HG03354 (cell line): Measurements from ENCODE around the gene TSPAN16.
"Not testable (repeated sequence)": the region's sequence is repeated elsewhere in the genome, so short reads cannot be mapped to it uniquely, and the experiment has no call there.

Experiments
- ATAC-seq: cut with Tn5 transposase; IDR thresholded peaks from one replicate; pipeline ENCODE4 v1.9.1; 2021; ENCODE audit warnings: mild to moderate bottlenecking; ENCODE audit not compliant: unreplicated experiment, poor library complexity, severe bottlenecking

The TSPAN16 gene

DNA sequence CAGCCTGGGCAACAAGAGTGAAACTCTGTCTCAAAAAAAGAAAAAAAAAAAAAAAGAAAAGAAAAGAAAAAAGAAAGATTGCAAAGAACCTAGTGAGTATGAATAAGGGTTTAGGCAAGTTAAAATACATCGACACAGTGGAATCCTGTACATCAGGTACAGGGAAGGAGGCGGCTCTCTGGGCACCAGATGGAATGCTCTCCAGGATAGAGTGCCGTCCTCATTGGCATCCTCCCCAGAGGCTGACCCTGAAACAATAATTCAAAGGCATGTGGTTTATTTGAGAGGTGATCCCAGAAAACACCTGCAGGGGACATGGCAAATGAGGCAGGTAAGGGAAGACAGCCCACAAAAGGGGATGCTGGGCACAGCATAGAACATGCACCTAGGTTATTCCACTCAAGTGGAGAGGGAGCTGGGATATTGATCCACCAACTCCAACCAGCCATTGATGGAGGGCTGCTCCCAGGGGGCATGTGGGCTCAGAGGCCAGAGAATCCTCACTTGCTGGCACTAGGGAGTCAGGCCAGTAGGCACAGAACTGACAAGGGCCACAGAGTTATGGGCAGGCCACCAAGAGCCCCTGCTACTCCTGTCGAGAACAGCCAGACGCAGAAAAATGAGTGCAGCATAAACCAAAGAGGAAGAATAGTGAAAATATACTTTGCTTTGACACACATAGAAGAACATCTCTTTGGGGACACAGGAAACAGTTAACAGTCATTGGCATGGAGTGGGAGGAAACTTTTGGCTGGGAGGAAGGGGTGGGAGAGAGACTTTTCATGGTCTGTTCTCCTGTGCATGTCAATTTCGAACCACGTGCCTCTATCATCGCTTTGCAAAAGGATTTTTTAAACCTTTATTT, 4.2 kb downstream of the TSPAN16 start:
- no peak for ATAC-seq

DNA sequence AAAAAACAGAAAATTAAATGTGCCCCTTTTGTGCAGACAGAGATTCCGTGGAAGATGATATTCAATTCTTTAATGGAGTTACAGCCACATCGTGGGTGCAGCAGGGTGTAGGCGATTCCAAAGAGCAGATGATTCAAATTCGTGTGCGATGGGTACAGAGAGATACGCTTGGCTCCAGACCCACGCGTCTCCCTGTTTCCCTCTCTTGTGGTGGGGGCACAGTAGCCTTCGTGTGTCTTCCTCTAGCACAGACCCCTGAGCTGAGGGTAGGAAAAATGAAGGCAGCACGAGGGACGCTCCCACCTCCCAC, 4.8 kb downstream of the TSPAN16 start:
- no peak for ATAC-seq

DNA sequence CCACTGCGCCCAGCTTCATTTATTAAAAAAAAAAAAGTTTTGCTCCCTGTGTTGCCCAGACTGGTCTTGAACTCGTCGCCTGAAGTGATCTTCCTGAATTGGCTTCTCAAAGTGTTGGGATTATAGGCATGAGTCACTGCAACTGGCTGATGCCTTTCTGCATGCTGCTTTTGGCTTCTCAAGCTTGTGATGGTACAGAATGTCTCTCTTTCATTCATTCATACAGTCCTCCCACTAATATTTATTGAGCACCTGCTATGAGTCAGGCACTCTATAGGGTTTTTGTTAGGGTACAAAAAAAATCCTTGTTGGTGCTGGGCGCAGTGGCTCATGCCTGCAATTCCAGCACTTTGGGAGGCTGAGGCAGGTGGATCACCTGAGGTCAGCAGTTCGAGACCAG, 9.0 kb downstream of the TSPAN16 start:
- no peak for ATAC-seq

DNA sequence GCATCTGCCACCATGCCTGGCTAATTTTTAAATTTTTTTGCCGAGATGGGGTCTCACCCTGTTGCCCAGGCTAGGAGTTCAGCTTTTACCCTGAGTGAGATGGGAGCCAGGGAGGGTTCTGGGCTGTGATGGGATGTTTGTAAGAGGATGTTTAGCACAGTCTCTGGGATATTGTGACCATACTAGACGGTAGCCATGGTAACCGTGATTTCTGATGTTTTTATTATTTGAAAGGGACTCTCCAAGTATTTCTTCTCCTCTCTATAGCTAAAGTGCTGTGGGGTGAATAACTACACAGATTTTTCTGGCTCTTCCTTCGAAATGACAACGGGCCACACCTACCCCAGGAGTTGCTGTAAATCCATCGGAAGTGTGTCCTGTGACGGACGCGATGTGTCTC, 10.4 kb downstream of the TSPAN16 start:
- no peak for ATAC-seq

DNA sequence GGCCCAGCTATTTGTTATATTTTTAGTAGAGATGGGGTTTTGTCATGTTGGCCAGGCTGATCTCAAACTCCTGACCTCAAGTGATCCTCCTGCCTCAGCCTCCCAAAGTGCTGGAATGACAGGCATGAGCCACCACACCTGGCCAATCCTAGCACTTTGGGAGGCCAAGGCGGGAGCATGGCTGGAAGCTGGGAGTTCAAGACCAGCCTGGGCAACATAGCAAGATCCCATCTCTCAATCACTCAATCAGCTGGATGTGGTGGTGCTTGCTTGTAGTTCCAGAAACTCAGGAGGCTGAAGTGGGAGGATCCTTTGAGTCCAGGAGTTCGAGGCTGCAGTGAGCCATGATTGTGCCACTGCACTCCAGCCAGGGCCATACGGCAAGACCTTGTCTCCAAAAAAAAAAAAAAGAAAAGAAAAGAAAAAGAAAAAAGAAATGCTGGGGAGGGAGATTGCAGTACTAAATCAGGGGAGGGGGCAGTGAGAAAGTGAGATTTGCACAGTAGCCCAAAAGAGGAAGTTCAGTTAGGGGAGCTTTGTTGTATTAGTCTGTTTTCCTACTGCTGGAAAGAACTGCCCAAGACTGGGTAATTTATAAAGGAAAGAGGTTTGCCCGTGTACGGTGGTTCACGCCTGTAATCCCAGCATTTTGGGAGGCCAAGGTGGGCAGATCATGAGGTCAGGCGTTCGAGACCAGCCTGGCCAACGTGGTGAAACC, 24.5 kb downstream of the TSPAN16 start:
- ATAC-seq, result not testable (repeated sequence)

DNA sequence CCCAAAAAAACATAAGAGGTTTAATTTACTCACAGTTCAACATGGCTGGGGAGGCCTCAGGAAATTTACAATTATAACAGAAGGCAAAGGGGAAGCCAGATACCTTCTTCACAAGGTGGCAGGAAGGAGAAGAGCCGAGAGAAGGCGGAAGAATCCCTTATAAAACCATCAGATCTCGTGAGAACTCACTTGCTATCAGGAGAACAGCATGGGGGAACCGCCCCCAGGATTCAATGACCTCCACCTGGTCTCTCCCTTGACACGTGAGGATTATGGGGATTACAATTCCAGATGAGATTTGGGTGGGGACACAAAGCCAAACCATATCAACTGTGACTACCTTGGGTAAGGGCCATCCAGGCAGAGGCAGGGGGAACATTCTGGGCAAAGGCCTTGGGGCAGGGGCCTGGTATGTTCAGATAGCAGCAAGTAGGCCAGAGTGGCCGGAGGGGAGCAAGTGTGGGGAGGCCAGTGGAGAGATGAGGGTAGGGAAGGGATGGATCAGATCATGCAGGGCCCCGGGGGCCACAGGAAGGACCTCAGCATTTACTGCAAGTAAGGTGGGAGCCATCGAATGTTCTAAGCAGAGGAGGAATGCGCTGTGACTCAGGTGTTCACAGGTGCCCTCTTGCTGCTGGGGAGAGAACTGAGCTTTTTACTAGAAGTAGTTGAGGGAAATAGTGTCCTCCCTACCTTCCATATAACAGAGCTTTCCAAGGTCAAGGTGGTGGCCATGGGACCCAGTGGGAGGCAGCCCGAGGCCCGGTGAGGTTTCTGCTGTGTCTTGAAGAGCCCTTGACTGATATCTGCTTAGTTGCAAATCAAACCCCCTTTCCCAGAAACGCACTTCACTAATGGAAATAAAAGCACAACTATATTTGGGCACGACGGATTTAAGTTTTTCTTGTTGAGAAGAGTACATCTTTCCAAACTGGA, 25.5 kb downstream of the TSPAN16 start:
- no peak for ATAC-seq

DNA sequence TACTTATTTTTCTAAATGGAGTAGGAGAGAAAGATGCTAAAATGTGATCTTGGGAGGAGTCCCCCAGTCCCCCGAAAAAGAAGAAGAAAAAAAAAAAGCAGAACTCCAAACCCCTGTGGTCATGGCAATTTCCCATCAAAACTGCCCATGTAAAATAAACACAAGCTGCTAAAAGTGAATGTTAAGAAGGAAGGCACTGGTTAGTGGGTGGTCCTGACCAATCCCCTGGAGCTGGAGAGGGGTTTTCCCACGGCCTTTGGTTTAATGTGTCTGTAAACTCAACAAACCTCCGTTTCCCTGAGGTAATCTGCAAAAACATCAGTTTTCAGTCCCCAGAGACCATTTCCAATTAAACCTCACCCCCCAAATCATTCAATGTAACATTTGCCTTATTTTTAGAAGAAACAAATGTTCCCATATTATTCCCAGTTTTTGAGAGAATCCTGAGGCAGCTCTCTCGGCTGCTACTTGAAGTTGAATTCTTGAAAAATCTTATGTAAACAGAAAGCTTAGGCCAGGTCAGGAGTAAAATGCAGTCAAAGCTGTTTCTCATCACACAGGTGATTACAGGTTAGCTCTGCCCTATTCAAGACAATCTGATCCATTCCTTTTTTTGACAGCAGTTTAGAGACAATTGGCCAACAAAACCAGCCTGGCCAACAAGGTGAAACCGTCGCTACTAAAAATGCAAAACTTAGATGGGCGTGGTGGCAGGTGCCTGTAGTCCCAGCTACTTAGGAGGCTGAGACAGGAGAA, 26.5 kb downstream of the TSPAN16 start:
- ATAC-seq, result no peak

DNA sequence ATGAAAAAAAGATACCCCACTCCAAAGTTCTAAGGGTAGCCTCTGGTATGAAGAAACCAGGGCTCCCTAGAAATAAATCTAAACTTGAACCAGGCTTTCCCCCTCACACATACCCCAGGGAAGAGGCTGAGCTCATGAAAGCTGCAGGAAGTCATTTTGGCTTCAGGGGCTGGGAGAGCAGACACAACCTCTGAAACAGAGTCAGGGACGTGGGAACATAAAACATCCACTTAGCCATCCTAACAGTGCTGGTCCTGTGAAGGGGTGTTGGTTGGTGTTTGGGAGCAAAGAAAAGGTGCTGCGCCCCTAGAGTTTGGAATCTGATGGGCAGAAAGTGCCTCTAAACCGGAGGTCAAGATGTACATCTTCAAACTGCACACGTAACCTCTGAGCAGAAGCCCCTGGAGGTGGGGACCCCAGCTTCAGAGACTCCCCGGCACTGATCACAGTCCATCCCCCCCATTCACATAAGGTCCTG, 27.7 kb downstream of the TSPAN16 start:
- ATAC-seq, result no peak

DNA sequence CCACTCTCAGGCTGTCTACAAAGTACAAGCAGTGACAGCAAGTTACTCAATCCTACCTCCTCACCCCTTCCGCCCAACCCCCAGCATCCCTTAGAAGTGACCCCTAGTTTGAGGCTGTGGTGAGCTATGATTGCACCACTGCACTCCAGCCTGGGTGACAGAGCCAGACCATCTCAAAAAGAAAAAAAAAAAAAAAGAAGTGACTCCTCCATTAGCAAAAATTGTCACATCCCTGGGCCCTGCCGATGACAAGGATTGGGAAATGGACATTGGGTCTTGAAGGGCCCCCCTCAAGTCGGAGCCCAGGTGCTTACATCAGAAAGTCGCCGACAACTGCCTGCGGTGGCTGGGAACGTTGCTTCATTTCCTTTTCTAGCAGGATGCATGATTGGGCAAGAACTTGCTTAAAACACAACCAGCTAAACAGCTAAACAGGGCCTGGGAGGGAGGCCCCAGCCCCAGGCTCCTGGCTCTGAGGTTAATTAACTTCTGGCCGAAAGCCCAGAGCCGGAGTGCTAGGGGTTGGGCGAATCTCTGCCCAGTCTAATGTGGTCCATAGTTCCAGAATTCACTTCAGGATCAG, 28.2 kb downstream of the TSPAN16 start:
- ATAC-seq, result peak; percentile 65

DNA sequence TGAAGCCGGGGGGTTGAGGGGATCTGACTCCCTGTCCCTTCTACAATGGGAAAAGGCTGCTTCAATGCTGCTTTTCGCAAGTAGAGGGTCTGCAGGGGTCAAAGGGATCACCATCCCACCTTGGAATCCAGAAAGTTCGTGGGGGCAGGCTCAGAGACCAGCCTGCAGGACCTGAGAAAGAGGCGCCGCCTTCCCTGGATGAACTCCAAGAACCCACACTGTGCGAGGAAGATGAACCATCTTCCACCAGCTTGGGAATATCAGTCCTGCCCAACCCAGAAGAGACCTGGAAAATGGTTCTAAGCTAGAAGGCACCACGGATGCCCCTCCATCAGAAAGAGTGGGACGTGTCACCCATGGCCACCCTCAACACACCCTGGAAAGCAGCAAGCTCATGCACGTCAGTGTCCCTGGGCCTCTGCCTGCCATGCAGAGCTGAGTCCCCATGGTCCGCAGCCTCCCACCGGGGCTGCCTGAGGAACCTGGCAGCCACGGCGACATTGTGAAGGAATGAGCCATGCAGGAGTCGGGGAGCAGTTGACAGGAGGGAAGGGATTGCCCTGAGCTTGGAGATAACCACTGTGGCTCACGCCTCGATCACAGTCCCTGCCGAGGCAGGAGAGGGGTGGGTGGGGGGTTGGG, 28.9 kb downstream of the TSPAN16 start:
- ATAC-seq, result no peak

DNA sequence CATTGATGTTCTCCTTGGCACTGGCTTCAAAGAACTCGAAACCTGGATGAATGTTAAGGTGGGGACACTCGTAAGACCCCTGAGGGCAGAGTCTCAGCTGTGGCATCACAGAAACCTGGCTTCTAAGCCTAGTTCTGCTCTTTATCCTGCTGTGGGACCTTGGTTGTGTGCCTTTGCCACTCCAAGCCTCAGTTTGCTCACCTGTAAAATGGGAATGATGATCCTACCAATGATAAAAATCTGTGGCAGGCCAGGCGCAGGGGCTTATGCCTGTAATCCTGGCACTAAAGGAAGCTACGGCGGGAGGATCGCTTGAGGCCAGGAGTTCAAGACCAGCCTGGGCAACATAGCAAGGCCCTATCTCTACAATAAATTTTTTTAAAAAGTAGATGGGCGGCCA, 29.6 kb downstream of the TSPAN16 start:
- no peak for ATAC-seq

DNA sequence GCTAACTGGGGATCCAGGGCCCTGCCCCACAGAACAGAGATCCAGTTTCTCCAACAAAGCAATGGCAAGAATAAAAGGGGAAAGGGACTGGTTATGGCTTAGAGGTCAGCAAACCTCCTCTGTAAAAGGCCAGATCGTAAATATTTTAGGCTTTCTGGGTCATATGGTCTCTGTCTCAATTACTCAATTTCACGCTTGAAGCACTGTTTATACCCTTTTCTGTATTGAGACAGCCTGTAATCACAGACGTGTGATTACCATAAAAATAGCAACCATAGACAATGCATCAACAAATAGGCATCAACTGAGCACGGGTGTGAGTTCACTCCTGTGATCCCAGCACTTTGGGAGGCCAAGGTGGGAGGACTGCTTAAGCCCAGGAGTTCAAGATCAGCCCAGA, 34.2 kb downstream of the TSPAN16 start:
- no peak for ATAC-seq

DNA sequence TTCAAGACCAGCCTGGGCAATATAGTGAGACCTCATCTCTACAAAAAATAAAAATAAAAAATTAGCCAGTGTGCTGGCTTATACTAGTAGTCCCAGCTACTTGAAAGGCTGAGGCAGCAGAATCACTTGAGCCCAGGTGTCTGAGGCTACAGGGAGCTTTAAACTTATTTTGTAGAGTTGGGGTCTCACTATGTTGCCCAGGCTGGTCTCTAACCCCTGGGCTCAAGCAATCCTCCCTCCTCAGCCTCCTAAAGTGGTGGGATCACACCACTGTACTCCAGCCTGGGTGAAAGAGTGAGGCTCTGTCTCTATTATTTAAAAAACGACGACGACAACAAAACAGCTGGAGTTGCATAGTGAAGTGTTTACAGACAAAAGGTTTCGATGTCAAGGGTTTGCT, 35.5 kb downstream of the TSPAN16 start:
- no peak for ATAC-seq

DNA sequence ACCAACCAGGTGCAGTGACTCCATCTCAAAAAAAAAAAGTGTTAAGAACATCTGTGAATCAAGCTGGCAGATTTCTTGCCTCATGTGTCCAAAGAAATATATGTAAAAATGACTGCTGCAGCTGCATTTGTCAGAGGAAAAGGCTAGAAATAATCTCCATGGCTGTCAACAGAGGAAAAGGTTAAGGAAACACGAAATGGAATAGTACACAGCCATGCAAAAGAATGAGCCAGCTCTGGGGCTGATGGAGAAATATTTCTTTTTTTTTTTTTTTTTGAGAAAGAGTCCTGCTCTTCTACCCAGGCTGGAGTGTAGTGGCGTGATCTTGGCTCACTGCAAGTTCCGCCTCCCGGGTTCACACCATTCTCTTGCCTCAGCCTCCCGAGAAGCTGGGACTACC, 36.9 kb downstream of the TSPAN16 start:
- ATAC-seq, result no peak

DNA sequence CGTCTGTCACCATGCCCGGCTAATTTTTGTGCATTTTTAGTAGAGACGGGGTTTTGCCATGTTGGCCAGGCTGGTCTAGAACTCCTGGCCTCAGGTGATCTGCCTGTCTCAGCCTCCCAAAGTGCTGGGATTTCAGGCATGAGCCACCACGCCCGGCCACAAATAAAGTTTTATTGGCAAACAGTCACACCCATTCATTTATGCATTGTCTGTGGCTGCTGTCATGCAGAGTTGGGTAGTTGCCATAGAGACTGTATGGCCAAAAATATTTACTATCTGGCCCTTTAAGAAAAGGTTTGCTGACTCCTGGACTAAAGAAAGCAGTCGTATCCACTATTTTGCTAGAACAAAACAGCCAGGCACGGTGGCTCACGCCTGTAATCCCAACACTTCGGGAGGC, 37.9 kb downstream of the TSPAN16 start:
- not testable (repeated sequence) for ATAC-seq

DNA sequence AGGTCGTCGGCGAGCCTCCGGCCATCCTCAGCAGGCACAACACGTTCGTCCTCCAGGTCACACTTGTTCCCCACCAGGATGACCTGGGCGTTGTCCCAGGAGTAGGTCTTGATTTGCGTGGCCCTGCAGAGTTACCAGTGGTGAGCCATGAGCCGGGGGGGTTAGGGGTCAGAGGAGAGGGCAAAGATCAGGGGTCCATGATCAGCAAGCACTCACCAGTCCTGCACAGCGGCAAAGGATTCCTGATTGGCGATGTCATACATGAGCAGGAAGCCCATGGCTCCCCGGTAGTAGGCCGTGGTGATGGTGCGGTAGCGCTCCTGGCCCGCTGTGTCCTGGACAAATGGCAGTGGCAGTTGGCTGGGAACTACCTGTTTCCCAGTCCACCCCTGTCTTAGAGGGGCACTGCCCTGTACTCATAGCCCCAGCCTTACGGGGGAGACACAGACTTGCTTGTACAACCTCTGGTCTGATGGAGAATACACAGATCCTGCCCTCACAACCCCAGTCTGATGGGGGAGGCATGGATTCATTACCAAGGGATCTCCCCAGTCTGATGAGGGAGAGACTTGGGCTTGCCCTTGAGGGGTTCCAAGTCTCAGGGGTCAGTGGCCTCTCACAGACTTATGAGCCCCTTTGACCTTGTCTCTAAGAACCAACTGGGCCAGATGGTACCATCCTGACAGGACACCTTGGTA, 39.6 kb downstream of the TSPAN16 start:
- no peak for ATAC-seq

DNA sequence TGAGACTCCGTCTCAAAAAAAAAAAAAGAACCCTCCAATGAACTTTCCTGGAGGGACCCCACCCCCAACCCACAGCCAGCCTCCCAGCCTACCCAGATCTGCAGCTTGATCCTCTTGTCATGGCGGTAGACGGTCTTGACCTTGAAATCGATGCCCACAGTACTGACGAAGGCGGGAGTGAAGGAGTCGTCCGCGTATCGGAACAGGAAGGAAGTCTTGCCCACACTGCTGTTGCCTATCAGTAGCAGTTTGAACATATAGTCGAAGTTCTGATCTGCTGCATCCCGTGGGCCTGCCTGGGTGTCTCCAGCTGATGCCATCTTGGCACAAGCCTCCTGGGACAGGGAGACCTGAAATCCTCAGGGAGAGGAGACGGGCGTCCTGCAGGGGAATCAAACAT, 41.1 kb downstream of the TSPAN16 start:
- ATAC-seq, result no peak

DNA sequence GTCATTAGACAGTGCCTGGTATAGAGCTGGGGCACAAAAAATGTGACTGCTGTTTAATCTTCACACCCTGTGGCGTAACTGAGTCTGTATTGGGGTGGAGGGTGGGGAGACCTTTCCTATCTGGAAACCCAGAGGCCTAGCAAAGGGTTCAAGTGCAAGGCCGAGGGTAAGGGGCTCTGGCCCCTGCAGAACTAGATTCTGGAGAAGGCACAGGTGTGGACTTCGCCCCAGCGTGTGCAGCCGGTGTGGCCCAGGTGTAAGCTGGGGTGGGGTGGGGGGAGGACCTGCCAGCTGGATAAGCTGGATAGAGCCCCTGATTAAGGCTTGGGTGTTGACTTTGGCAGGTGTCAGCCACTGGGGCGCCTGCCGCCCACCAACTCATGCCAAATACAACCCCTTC, 42.2 kb downstream of the TSPAN16 start:
- ATAC-seq, result no peak
